Smooth muscle cell of the brain vasculature (primary cell): Measurements from ENCODE around the gene PGGHG.
"Not testable (repeated sequence)": the region's sequence is repeated elsewhere in the genome, so short reads cannot be mapped to it uniquely, and the experiment has no call there.

Experiments
- DNase-seq: peaks from one replicate; pipeline ENCODE4 v3.0.0-alpha.2; 2012; ENCODE audit warnings: low read depth, low spot score

The PGGHG gene

DNA sequence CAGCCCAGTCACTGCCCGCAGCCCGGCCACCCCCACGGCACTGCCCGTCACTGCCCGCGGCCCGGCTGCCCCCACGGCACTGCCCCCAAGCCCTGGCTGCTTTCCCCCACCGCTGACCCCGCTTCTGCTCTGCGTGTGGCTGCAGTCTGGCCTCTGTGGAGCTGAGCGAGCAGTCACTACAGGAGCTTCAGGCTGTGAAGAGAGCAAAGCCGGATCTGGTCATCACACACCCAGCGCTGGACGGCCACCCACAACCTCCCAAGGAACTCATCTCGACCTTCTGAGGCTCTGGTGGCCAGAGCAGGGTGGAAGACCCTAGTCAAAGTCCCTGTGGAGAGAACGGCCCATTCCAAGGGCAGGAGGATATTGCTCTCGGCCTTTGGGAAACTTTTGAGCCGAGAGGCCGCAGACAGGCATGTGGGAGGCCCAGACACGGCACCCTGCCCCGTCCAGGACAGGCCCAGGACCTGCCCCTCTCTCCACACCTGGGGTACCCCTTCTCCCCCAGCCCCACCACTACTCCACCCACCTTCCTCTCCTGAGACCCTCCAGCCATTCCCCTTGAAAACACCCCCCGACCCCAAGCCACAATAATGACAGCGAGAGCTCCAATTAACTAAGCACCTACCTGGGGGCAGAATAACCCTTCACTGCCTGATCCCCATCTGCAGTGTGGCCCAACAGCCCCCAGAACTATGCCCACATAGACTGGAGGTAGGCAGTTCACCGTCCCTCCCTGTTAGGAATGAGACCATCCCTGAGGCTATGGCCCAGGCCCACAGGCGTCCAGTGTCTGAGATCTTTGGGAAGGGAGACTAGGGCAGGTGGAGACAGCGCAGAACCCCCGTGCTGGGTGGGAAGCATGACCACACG, 3.7 kb upstream of the PGGHG start:
- DNase-seq = no peak

DNA sequence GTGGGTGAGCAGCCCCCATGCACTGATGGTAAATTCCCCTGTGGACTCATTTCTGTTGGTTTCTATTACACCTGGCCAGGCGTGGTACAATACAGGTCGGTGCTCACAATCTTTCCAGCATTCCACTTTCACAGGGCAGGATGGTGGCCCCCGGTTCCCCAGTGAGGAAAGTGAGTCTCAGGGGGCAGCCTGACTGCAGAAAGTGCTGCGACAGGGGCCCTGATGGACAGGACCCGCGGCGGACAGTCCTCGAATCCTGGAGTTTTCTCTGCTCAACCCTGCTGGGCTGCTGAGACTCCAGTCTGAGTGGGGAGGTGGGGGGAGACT, 3.1 kb upstream of the PGGHG start:
- no peak for DNase-seq

DNA sequence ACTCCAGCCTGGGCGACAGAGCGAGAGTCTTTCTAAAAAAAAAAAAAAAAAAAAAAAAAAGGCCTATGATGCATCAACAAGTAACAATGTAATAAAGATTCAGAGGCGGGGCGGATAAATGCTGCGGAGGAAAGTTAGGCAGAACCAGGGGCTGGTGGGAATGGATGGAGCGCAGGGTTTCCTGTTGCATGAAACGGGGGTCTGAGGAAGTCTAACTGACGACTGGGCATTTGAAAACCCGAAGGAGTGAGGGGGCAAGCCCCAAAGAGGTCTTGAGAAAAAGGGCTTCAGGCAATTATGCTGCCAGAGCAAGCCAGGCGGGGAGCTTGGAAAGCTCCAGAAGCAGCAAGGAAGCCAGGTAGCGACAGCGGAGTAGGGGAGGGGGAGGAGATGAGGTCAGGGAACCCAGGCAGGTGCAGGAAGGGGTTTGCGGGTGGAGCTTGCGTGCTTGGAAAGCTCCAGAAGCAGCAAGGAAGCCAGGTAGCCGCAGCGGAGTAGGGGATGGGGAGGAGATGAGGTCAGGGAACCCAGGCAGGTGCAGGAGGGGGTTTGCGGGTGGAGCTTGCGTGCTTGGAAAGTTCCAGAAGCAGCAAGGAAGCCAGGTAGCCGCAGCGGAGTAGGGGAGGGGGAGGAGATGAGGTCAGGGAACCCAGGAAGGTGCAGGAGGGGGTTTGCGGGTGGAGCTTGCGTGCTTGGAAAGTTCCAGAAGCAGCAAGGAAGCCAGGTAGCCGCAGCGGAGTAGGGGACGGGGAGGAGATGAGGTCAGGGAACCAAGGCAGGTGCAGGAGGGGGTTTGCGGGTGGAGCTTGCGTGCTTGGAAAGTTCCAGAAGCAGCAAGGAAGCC, 1.7 kb upstream of the PGGHG start:
- DNase-seq = not testable (repeated sequence)

DNA sequence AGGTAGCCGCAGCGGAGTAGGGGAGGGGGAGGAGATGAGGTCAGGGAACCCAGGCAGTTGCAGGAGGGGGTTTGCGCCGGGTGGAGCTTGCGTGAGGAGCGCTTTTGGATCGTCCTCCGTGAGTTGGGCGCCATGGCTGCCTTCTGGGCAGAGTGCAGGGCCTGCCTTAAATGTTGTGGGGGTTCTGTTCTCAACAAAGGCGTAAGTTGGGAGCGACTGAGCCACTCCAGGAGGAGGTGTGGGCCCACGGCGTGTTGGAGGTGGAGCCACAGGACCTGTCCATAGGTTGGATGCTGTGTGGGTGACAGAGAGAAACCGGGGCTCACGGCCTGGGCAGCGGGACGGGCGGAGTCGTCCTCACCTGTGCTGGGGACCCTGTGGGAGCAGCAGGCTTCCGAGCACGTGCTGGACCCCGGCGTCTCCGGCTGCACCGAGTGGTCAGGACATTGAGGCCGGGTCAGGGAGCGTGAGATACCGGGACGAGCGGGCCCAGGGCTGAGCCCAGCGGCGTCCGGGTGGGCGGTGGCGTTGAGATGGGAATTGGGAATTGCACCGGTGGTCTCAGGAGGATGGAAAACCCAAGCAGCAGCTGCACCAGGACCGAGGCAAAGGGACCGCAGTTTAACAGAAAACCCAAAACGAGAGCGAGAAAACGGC, 977 bp upstream of the PGGHG start:
- DNase-seq = no peak

DNA sequence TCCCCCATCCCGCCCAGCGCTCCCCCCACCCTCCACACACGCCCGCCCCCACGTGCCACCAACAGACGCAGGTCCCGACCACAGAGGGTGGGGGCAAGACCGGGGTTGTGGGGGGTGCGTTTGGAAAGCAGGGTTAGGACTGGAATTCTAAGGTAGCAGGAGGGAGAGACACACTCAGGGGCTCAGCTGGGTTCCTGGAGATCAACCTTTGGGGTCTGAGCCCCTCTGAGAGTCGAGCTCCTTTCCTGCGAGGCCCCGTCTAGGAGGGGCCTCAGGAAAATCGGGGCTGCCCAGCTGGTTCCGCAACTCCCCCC, 429 bp downstream of the PGGHG start:
- DNase-seq = no peak

DNA sequence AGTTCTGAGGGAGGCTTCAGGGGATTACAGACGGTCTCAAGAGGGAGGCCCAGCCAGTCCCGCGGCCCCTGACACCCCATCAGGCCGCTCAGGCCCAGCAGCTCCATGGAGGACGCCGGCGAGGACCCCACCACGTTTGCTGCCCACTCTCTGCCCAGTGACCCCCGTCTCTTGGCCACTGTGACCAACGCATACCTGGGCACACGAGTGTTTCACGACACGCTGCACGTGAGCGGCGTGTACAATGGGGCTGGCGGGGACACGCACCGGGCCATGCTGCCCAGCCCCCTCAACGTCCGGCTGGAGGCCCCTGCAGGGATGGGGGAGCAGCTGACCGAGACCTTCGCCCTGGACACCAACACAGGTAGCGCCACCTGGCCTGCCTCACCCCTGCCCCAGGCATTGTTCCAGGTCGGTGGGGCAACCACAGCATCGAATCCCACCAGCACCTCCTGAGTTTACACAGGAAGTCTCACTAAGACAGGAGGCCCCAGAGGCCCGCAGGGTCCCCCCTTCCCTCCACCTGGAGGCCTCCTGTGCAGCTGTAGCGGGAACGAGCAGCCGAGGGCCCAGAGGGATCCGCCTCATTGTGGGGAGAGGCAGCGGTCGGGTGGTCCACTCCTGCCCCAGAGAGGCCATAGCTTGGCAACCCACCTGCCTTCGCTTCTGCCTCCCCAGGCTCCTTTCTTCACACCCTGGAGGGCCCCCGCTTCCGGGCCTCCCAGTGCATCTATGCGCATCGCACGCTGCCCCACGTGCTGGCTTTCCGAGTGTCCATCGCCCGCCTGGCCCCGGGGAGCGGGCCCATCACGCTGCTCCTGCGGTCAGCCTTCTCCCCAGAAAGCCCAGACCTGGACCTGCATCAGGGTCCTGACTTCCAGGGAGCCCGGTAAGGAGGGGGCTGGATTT, 1.0 kb downstream of the PGGHG start:
- no peak for DNase-seq

DNA sequence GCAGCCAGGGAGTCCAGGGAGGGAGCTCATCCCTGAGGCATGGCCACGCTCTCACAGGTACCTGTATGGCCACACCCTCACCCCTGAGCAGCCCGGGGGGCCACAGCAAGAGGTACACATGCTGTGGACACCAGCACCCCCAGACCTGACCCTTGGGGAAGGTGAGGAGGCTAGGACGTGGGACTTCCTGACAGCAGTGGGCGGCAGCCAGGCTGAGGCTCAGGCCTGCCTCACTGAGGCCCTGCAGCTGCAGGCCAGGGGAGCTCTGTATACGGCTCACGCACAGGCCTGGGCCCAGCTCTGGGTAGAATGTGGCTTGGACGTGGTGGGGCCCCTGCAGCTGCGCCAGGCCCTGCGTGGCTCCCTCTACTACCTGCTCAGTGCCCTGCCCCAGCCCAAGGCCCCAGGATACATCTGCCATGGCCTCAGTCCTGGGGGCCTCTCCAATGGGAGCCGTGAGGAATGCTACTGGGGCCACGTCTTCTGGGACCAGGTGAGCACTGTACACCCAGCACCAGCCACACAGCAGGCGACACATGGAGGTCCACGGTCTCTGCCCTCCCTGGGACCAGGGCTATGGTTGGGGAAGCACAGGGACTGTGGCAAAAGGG, 1.8 kb downstream of the PGGHG start:
- DNase-seq = no peak

DNA sequence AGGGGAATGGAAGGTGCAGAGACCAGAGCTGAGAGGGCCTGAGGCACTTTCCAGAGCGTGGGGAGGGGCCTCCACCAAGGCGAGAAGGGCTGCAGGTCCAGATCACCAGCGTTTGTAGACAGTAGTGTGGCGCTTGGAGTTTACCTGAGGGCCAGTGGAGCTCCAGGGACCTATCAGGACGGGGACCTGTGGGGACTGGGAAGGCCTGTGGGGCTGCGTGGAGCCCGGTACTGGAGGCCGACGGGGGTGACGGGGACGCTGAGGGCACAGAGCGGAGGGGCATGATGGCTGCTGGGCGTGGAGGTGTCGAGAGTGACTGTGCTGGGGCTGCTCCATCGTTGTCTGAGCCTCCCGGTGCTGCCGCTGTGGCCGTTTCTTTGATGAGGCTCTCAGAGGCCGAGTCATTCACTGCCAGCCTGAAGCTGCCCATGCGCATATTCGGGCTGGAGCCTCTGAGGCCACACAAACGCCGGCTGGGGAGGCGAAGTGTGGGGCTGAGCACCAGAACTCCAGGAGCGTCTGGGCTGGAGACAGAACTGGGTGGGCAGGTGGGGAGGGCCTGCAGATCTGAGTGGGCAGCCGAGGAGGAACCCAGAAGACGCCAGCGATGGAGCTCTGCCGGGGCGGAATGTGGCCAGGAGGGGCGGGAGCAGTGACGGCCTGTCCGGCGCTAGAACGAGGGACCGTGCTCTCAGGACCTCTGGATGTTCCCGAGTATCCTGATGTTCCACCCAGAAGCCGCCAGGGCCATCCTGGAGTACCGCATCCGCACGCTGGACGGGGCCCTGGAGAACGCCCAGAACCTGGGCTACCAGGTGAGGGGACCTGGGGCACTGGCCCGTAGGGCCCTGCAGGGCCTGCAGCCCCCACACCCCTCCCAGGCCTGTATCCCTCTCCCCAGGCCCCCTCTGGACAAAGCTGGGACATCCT, 2.6 kb downstream of the PGGHG start:
- no peak for DNase-seq

DNA sequence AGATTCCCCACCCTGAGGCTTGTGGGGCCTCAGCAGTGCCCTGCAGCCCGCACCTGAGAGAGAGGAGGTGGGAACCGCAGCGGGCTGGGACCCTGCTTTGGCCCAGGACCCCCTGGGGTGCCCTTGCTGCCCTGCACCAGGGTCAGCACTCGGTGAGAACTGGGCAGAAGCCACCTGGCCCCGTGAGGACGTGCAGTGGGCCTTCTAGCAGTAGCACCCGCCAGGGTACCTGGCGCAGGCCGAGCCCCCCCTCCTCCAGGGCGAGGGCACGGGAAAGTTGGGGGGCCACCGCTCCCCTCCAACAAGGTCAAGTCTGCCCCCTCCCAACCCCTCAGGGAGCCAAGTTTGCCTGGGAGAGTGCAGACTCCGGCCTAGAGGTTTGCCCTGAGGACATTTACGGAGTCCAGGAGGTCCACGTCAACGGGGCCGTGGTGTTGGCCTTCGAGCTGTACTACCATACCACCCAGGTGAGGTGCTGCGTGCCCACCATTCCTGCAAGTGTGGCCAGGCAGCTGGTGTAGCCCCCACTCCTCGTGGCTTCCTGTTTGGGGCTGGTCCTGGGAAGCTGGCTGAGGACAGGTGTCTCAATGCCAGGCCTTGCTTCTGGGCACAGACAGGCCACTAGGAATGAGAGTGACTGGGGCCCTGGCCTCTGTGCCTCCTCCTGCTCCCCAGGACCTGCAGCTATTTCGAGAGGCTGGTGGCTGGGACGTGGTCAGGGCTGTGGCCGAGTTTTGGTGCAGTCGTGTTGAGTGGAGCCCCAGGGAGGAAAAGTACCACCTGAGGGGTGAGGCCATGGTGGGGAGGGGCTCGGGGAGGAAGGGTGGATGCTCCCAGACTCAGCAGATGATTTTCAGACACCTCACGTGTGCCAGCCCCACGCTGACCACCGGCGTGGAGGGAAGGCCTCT, 3.5 kb downstream of the PGGHG start:
- no peak for DNase-seq

DNA sequence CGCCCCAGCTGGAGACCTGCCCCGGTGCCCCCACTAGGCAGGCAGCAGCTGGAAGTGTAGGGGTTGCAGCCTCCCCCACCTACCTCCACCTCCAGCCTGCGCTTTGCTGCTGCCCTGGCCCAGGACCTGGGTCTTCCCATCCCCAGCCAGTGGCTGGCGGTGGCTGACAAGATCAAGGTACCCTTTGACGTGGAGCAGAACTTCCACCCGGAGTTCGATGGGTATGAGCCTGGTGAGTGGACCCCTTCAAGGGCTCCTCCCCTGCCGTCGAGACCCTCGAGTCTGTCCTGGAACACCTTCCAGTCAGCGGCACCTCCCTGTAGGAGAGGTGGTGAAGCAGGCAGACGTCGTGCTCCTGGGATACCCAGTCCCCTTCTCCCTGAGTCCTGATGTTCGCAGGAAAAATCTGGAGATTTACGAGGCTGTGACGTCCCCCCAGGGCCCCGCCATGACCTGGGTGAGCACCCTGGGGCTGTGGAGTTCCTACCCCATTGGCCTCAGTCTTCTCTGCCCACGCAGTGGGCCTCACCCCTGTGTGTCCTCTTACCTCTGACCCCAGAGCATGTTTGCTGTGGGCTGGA, 4.4 kb downstream of the PGGHG start:
- DNase-seq = no peak

DNA sequence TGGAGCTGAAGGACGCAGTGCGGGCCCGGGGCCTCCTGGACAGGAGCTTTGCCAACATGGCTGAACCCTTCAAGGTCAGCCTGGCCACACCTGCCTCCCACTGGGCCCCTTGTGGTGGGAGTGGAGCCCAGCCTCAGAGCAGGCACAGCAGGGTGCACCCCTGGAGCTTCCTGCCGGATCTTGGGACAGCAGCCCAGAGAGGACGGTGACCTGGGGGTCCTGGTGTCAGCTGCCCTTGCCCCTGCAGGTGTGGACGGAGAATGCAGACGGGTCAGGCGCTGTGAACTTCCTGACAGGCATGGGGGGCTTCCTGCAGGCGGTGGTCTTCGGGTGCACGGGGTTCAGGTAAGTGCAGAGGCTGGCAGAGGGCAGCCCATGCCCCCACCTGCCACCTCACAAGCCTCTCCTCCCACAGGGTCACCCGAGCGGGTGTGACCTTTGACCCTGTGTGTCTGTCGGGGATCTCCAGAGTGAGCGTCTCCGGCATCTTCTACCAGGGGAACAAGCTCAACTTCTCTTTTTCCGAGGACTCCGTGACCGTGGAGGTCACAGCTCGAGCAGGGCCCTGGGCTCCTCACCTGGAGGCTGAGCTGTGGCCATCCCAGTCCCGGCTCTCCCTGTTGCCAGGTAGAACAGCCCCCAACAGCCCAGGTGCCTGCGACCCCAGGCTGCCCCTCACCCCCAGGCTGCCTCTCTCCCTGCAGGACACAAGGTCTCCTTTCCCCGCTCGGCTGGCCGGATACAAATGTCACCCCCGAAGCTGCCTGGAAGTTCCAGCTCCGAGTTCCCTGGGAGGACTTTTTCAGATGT, 5.1 kb downstream of the PGGHG start:
- DNase-seq = no peak

DNA sequence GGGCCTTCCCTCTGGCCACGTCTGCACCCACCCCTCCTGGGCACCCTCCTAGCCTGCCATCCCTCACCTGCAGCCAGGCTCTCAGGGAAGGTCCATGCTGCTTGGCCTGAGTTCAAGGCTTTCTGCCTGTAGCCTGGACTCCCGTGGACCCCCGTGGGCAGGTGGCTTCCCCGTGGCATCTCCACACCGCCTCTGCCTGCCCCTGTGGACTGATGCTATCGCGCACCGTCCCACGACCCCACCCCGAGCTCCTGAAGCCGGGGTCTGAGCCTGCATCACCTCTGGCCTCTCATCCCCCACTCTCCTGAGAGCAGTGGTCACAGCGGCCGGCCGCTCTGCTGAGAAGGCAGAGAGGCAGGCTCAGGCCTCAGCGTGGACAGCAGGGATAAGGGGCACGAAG, 5.9 kb downstream of the PGGHG start:
- DNase-seq = no peak

DNA sequence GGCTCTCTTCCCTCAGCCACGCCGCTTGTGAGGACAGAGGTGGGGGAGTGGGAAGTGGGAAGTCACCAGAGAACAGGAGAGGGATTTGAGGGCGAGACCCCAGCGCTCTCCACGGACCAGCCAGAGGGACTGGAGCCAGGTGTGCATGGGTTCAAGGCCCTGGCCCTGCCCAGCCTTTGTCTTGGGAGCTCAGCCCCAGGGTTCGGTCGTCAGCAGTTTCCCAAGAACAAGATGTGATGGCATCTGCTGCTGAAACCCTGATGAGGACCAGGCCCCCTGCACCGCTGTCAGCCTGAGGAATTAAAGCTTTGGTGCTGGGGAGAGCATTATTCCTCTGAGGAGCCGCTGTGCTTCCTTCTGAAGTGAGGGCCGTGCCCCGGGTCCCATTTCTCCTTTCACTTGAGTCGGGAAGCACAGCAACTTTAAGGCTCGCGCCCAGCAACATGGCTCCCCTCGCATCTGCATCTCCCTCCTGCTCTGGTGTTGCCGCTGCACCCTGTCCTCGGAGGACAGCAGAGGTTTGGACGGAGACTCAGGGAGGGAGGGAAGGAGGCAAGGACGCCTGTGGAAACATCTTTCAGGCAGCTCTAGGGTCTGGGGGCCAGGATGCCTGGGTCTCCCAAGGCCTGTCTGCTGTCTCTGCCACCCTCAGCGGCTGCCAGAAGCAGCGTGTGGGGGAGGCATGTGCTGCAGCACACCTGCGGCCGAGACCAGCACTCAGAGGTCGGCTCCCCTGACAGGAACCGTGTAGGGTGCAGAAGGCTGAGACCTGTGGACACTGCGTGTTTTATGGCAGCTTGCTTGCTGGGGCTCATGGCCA, 6.6 kb downstream of the PGGHG start:
- DNase-seq = no peak

DNA sequence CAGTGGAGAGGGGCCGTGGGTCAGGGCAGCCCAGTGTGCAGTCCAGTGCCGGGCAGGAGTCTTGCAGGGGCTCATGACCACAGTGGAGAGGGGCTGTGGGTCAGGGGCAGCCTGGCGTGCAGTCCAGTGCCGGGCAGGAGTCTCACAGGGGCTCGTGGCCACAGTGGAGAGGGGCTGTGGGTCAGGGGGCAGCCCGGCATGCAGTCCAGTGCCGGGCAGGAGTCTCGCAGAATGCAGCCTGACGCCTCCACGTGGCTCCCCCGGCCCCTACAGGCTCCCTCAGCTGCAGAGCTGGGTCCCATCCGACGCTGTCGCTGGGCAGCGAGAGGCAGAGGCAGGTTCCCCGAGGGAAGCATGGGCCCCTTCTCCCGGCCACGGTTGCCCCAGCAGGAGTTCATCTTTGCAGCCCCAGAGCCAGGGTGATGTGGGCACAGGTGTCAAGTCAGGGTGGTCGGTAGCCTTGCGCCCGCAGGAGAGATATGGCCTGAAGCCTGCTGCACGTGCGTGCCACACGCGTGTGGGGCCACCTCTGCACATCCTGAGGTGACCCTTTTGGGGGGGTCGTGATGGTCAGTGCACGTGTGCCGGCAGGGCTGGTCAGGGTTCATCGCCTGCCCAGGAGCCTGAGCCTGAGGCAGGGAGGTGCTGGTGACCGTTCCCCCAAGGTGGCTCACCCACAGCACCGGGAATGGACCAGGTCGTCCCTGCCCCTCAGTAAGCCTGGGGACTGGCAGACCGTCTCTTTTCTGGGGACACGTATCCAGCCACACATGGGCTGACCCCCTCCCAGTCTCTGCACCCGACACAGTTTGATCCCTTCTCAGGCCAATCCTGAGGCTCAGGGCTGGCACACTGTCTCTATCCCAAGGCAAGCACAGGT, 7.5 kb downstream of the PGGHG start:
- no peak for DNase-seq

DNA sequence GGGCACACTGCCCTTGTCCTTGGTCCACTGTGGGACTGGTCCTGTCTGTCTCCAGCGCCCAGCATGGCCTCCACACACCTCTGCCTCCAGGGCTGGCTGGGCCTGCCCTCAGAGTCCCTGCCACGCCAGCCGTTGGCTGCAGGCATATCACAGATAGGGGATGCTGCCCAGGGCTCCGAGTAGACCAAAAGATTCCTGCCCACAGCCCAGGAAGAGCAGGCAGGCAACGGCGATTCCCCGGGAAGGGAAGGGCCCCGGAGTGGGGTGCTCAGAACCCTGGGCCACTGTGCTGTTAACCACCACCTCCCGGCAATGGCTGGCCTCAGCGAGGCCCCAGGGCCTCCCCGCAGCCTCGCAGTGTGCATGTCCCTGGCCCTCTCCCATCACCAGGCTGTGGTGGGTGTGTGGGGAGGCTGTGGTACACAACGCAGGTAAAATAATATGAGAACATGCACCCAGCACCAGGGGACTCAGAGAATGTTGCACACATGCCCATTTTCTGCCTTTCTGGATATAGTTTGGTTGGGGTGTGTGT, 8.2 kb downstream of the PGGHG start:
- no peak for DNase-seq
